G401 (cell line): ENCODE measurements around the gene GAB2. TPM values are rescaled to one million over a fixed set of nuclear protein-coding genes. Genes with fewer than 3 reads are reported as not detected.

ENCODE experiments used
- DNase-seq: peaks from one replicate; pipeline ENCODE4 v3.0.0-alpha.2; 2015; ENCODE audit warnings: low spot score
- in situ Hi-C: cut with HindIII; loops from 2 replicates; pipeline ENCODE4 v1.10.0; 2016; ENCODE audit warnings: low sequenced_read_pairs, mixed read lengths
- total RNA-seq: library from RNA; depleted of rRNA; stranded (reverse); fragments of >200 nt; shearing (Covaris generic); gene quantifications from 2 replicates; pipeline ENCODE4 v1.2.3, GENCODE V29; 2014

Gene GAB2
- total RNA-seq, 1 experiment from 2014 or later, result 13.9 TPM

- DNase-seq, result no peak
- in situ Hi-C loops, result no loop called here
These were observed 83.5 kb downstream of the GAB2 start for GRCh38 chr11:78334109-78334508.

DNA sequence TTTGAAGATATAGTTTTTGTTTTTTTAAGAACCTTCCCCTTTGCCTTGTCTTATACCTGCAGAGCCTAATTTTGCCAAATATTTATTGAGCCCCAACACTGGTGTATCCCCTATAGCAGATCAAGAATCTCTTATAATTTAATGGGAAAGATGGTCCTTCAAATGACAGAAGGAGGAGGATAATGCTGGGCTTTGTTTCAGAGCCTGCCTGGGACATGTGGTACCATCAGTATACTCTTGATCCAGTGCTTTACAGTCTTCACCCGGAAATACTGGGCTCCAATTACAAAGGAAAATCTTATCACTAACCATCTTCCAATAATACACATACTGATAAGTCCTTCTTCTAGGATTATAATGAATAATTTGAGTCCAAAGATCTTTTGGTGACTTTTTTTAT lies 84.7 kb downstream of the GAB2 start:
- no peak for DNase-seq
- in situ Hi-C loops, result no loop called here

DNA sequence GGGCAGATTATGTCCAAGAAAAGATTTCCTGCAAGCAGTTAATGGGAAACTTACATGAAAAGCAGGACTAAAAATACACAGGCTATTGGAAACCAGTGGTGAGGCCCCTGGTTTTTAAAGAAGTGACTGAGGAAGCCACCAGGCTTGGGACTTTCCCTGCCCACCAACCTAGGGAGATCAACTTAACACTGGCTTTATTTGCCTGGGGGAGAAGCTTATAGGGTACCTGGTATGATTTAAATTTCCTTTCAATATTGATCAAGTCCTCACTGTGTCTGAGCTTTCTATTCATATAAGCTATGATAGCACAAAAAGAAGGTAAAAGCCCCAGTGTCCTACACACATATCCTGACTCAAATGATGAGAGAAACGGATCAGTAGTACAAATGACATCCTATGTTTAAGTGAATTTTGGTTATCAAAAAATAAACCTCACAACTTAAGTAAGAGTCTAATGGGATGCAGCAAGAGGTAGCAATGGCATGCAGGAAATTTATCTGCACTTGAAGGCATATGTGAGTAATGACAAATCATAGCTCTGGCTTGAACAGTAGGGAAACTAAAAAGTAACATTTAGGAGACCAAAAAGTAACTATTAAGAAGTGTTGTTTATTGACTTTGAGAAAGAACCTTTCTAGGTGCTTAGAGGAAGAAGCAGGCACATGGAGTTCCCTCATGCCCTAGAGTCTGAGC lies 85.3 kb downstream of the GAB2 start:
- in situ Hi-C loops, result no loop called here
- no peak for DNase-seq

GRCh38 chr11:78331711-78332110 lies 85.9 kb downstream of the GAB2 start:
- in situ Hi-C loops, result no loop called here
- no peak for DNase-seq

DNA sequence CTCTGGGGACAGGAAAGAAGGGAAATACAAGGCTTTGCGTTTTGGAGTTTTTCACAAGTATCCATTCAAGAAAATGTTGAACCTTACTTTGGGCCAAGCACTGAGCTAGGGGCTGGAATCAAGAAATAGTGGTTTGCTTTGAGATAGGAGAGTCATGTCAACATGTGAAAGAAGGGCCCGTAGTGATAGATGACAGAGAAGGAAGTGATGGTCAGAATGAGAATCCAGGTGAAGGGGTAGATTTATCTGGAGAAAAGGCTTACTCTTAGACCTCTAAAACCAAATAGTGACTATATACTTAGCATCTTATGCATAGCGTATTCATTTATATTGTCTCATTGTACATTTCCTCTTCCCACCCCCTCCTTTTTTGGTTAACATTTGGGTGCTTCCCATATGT lies 87.3 kb downstream of the GAB2 start:
- no peak for DNase-seq
- in situ Hi-C loops, result no loop called here

GRCh38 chr11:78327945-78328344 lies 89.7 kb downstream of the GAB2 start:
- in situ Hi-C loops, result no loop called here
- DNase-seq, result no peak

DNA sequence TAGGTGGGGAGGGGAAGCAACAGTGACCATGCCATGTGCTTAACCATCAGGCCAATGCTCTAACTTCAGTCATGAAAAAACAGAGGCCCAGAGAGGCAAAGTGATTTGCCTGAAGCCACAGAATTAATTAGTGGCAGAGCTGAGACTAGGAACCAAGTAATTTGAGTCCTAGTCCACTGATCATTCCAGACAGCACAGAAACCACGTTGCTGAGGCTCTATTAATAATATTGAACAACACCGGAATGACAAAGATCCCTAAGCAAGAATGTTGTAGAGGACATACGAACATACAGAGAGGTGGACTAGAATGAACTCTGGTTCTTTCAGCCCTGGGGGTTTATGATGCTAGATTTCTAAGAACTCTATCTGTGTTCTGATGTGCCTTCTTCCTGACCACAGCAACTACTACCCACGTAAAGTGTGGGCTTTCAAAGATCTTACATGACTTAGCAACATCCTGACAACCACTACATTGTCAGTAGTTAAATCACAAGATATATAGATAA lies 92.3 kb downstream of the GAB2 start:
- DNase-seq, result no peak
- in situ Hi-C loops, result no loop called here

- in situ Hi-C loops, result no loop called here
These were observed 94.3 kb downstream of the GAB2 start for GRCh38 chr11:78323363-78323762.

DNA sequence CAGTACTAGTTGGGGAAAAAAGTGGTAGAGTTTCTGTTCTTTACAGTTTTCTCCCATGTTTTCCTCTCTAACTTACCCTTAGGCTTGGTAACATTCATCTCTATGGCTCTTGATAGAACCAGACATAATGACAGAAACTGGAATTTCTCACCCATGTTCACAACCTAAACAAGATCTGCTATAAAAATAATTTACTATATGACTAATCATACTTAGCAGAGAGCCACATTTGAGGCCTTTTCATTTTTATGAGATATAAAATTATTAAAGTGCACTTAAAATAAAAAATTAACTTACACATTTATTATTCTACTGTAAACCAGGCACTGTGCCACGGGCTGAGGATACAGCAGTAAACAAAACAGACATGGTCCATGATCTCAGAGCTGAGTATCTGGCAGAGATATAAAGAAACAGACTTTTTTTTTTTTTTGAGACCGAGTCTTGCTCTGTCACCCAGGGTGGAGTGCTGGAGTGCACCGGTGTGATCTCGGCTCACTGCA lies 98.1 kb downstream of the GAB2 start:
- DNase-seq, result no peak
- in situ Hi-C loops, result no loop called here

More at GRCh38 chr11:78323363-78323762, 94.3 kb downstream of the GAB2 start:
- DNase-seq, result no peak

- in situ Hi-C loops, result no loop called here
- DNase-seq, result no peak
These were observed 99.1 kb downstream of the GAB2 start for GRCh38 chr11:78318321-78319114.

- DNase-seq, result no peak
- in situ Hi-C loops, result no loop called here
These were observed 101.9 kb downstream of the GAB2 start for GRCh38 chr11:78315724-78316123.

- in situ Hi-C loops, result no loop called here
- DNase-seq, result no peak
These were observed 102.9 kb downstream of the GAB2 start for GRCh38 chr11:78314762-78315161.

- in situ Hi-C loops, result no loop called here
- DNase-seq, result no peak
These were observed 103.7 kb downstream of the GAB2 start for GRCh38 chr11:78313898-78314297.

GRCh38 chr11:78313181-78313795 lies 104.3 kb downstream of the GAB2 start:
- no peak for DNase-seq
- in situ Hi-C loops, result no loop called here

GRCh38 chr11:78312712-78313111 lies 104.9 kb downstream of the GAB2 start:
- no peak for DNase-seq
- in situ Hi-C loops, result no loop called here

GRCh38 chr11:78311702-78312371 lies 105.8 kb downstream of the GAB2 start:
- in situ Hi-C loops, result no loop called here

GRCh38 chr11:78310500-78310909 lies 107.1 kb downstream of the GAB2 start:
- no peak for DNase-seq
- in situ Hi-C loops, result no loop called here

More at GRCh38 chr11:78311702-78312371, 105.8 kb downstream of the GAB2 start:
- no peak for DNase-seq

DNA sequence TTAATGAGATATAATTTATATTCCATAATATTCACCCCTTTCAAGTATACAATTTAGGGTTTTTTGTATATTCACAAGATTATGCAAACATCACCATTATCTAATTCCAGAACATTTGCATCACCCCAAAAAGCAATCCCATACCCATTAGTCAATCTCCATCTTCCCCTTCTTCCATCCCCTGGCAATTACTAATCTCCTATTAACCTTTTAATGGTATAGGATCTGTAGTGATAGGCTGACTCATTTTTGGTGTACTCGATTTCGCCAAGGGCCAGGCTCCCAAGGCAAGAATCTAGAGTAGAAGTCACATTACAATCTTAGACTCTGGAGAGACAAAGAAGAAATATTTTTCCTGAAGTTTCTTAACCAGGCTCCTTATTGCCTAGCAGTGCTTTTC lies 113.4 kb downstream of the GAB2 start:
- no peak for DNase-seq
- in situ Hi-C loops, result no loop called here

DNA sequence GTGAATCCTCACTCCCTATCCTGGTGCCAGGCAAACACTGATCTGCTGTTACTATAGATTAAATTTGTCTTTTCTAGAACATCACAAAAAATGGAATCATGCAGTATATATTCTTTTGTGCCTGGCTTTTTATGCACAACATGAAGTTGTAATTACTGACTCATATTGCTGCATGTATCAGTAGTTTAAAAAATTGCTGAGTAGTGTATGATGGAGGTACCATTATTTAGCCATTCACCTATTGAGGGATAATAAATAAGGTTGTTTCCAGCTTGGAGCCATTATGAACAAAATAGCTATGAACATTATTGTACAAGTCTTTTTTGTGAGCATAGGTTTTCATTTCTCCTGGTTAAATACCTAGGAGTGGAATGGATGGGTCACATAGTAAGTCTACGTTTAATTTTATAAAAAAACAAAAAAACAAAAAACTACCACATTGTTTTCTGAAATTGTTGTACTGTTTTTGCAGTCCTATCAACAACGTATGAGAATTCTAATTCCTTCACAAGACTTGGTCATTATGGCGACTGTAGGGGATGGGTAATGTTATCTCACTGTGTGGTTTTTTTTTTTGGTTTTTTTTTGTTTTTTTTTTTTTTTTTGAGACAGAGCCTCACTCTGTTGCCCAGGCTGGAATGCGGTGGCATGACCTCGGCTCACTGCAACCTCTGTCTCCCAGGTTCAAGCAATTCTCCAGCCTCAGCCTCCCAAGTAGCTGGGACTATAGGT lies 117.3 kb downstream of the GAB2 start:
- in situ Hi-C loops, result no loop called here
- DNase-seq, result no peak
